Fibroblast of the aortic adventitia (primary cell): ENCODE measurements around the gene ZNF491. TPM values are rescaled to one million over a fixed set of nuclear protein-coding genes. Genes with fewer than 3 reads are reported as not detected.
A peak's percentile ranks its signal among the peaks of the same experiment; 100 is the strongest.
"Not testable (repeated sequence)": the region's sequence is repeated elsewhere in the genome, so short reads cannot be mapped to it uniquely, and the experiment has no call there.

Experiments used
- DNase-seq: peaks from one replicate; pipeline ENCODE4 v3.0.0-alpha.2; 2010; ENCODE audit warnings: low read depth
- H3K4me3 ChIP-seq: 2 replicates; pipeline ENCODE4 v1.5.1; 2011; ENCODE audit warnings: low read depth, mild to moderate bottlenecking, control low read depth, low read length, moderate library complexity
- CTCF ChIP-seq: IDR thresholded peaks from 2 replicates; pipeline ENCODE4 v1.5.1; 2011; ENCODE audit warnings: mild to moderate bottlenecking, low read length, control low read depth, inconsistent platforms; ENCODE audit not compliant: insufficient read depth
- total RNA-seq: library from RNA; depleted of rRNA; stranded (reverse); fragments of >200 nt; gene quantifications from 2 replicates; pipeline ENCODE4 v1.2.3, GENCODE V29; 2012; ENCODE audit warnings: low replicate concordance

Gene ZNF491
- total RNA-seq, 1 donor, result 0.99 TPM

GRCh38 chr19:11763117-11763516, 35.2 kb upstream of the ZNF491 start:
- DNase-seq, result no peak
- TF ChIP-seq CTCF, result no peak
- H3K4me3 ChIP-seq, result no peak overlapping the region

GRCh38 chr19:11763611-11764010, 34.7 kb upstream of the ZNF491 start:
- H3K4me3 ChIP-seq, result no peak overlapping the region
- no peak for TF ChIP-seq CTCF
- DNase-seq, result no peak

DNA sequence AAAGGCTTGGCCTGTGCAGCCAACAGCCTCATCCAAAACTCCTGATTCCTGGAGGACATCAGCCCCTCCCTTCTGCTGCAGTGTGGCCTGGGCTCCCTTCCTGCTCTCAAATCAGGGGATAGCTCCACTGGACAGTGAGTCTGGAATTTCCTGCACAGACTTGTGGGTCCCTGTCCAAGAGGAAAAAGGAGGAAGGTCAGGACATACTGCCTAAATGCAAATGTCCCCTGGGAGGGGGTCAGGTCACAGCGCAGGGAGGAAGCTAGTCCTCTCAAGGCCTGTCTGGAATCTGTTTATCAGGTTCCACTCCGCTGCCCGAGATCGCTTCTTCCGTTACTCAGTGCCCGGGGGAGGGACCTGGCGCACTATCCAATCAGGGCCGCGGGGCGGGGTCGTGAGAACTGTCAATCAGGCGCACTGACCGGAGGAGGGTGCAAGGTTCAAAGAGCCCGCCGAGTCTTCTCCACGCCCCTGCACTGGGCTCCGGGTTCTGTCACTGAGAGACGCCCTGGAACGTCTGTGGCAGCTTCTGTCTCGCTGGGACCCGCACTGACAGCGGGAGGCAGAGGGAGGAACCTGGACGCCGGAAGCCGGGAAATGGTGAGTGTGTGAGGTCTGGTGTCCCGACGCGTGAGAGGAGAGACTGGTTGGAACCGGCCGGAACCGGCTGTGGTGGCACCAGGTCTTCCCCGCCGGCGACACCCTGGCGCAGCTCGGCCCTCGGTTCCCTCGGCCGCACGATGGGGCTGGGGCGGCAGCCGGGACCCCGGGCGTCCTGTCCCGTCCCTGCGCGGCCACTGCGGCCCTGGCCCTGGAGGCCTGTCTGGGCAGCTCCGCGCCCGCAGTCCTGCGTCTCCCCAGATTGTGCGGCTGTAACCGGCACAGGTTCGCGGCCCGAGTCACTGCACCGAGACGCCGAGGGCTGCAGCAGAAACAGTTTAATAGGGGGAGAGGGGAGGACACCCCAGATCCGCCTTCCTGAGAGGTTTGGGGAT, 31.4 kb upstream of the ZNF491 start, which contains the start of gene ZNF441:
Gene ZNF441 (plus strand): TSS at position 404 of the 995 bp plus-strand sequence. CDS start 194 bp downstream, at position 598.
- H3K4me3 ChIP-seq, result peak within 1 kb of the TSS; percentile 95
- TF ChIP-seq CTCF, result no peak
- DNase-seq, result peak; percentile 93

GRCh38 chr19:11767633-11768133, 30.6 kb upstream of the ZNF491 start:
- DNase-seq, result peak; percentile 38
- TF ChIP-seq CTCF, result no peak
- H3K4me3 ChIP-seq, result peak overlapping the region; percentile 95

DNA sequence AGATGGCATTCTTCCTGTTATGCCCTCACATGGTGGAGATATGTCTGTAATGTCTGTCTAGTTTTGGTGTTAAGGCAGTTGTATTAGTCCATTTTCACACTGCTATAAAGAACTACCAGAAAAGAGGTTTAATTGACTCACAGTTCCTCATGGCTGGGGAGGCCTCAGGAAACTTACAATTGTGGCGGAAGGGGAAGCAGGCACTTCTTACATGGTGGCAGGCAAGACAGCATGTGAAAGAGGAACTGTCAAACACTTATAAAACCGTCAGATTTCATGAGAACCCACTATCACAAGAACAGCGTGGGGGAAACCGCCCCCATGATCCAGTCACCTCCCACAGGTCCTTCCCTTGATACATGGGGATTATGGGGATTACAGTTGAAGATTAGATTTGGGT, 28.3 kb upstream of the ZNF491 start:
- TF ChIP-seq CTCF, result no peak
- no peak overlapping the region for H3K4me3 ChIP-seq
- no peak for DNase-seq

DNA sequence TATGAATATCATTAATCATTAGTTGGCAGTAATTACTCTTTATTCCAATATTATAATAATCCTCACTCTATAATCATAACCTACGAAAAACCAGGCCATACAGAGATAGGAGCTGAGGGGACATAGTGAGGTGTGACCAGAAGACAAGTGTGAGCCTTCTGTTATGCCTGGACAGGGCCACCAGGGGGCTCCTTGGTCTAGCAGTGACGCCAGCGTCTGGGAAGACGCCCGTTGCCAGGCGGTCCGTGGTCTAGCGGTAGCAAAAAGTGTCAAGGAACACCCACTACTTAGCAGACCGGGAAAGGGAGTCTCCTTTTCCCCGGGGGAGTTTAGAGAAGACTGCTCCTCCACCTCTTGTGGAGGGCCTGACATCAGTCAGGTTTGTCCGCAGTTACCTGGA, 26.8 kb upstream of the ZNF491 start:
- not testable (repeated sequence) for DNase-seq, H3K4me3 ChIP-seq

GRCh38 chr19:11776669-11777068, 21.7 kb upstream of the ZNF491 start:
- H3K4me3 ChIP-seq, result not testable (repeated sequence)

More at GRCh38 chr19:11776669-11777068, 21.7 kb upstream of the ZNF491 start:
- not testable (repeated sequence) for DNase-seq
